AG09319 (cell line): ENCODE results near the gene MZB1.
"Not testable (repeated sequence)": the region's sequence is repeated elsewhere in the genome, so short reads cannot be mapped to it uniquely, and the experiment has no call there.

Source experiments
- DNase-seq: peaks from one replicate; pipeline ENCODE4 v3.0.0-alpha.2; 2010; ENCODE audit warnings: low read depth; ENCODE audit errors: extremely low read depth
- TF ChIP-seq, protein P1 (sequence below): IDR thresholded peaks from 2 replicates; pipeline ENCODE4 v1.5.1; 2011; ENCODE audit warnings: low read depth, mild to moderate bottlenecking, inconsistent platforms, low read length, moderate library complexity

The MZB1 gene

DNA sequence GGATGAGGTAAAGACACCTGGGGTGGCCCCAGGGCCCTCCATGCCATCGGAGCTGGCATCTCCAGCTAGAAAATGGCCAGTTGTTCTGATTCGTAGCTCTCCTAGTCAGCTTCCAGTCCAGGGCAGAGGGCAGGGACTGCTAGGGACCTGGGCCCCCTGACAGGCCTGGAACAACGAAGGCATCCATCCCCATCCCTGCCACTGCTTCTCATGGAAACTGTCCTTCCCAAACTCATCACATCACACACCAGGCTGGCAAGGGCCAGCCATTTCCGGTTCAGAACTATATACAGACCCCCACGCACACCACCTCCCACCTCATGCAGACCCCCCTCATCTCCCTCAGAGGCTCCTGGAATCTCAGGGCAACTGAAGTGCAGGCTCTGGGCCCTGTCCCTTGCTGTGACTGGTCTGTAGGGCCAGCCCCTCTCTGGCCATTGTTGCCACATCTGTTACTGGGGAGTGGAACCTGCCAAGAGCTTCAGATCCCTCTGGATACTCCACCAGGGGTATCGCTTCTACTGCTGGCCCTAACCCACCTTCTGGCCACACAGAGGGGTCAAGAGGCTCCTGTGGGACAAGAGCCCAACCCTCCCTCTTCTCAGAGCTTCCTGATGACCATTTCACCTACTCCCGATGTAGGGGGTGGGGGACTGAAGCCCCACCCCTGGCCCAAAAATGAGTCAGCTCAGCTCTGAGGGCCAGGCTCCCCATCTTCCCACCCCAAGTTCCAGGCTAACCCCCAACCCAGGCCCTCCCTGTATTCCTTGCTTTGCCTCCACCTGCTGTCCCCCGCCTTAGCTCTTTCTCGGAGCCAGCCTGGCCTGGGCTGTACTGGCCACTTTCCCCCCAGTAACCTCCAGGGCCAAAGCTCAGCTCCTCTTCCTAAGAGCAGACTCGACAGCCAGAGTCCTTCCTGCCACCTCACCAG lies 1.2 kb upstream of the MZB1 start:
- TF ChIP-seq, protein P1, sequence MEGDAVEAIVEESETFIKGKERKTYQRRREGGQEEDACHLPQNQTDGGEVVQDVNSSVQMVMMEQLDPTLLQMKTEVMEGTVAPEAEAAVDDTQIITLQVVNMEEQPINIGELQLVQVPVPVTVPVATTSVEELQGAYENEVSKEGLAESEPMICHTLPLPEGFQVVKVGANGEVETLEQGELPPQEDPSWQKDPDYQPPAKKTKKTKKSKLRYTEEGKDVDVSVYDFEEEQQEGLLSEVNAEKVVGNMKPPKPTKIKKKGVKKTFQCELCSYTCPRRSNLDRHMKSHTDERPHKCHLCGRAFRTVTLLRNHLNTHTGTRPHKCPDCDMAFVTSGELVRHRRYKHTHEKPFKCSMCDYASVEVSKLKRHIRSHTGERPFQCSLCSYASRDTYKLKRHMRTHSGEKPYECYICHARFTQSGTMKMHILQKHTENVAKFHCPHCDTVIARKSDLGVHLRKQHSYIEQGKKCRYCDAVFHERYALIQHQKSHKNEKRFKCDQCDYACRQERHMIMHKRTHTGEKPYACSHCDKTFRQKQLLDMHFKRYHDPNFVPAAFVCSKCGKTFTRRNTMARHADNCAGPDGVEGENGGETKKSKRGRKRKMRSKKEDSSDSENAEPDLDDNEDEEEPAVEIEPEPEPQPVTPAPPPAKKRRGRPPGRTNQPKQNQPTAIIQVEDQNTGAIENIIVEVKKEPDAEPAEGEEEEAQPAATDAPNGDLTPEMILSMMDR, result no peak

GRCh38 chr5:139388198-139388821 lies 1.4 kb downstream of the MZB1 start:
- DNase-seq, result no peak
- TF ChIP-seq, protein P1, result no peak

More for the DNA sequence above, 1.2 kb upstream of the MZB1 start:
- DNase-seq, result no peak

GRCh38 chr5:139387611-139388197 lies 2.0 kb downstream of the MZB1 start:
- TF ChIP-seq, protein P1, result no peak
- DNase-seq, result no peak

GRCh38 chr5:139386956-139387355 lies 2.8 kb downstream of the MZB1 start:
- DNase-seq, result not testable (repeated sequence)

GRCh38 chr5:139386050-139386438 lies 3.7 kb downstream of the MZB1 start:
- no peak for DNase-seq

GRCh38 chr5:139385061-139386049 lies 4.4 kb downstream of the MZB1 start:
- TF ChIP-seq, protein P1, result no peak
- DNase-seq, result no peak

More at GRCh38 chr5:139386050-139386438, 3.7 kb downstream of the MZB1 start:
- TF ChIP-seq, protein P1, result no peak

GRCh38 chr5:139384591-139385051 lies 5.1 kb downstream of the MZB1 start:
- DNase-seq, result no peak
- TF ChIP-seq, protein P1, result no peak
